Karpas-422 (cell line): ENCODE data around the gene NCKAP1. TPM values are rescaled to one million over a fixed set of nuclear protein-coding genes. Genes with fewer than 3 reads are reported as not detected.
"Not testable (repeated sequence)": the region's sequence is repeated elsewhere in the genome, so short reads cannot be mapped to it uniquely, and the experiment has no call there.

Experiments
- DNase-seq: peaks from one replicate; pipeline ENCODE4 v3.0.0-alpha.2; 2015
- H2AFZ ChIP-seq: fragments of 200-600 bp; sonication (generic); 2 replicates; pipeline ENCODE4 v1.6.1; 2014; ENCODE audit warnings: antibody characterized with exemption, low read length, mixed read lengths
- H3K27ac ChIP-seq: fragments of 200-600 bp; sonication (generic); 2 replicates; pipeline ENCODE4 v1.5.1; 2014; ENCODE audit warnings: mild to moderate bottlenecking, low read length, moderate library complexity
- H3K27me3 ChIP-seq: fragments of 200-600 bp; sonication (generic); 2 replicates; pipeline ENCODE4 v1.6.1; 2014; ENCODE audit warnings: low read length, mixed read lengths
- H3K36me3 ChIP-seq: fragments of 200-600 bp; sonication (generic); 2 replicates; pipeline ENCODE4 v1.6.1; 2014; ENCODE audit warnings: low read length, mixed read lengths; ENCODE audit not compliant: insufficient read depth
- H3K4me1 ChIP-seq: fragments of 200-600 bp; sonication (generic); 2 replicates; pipeline ENCODE4 v1.6.1; 2014; ENCODE audit warnings: mild to moderate bottlenecking, low read length, mixed read lengths
- H3K4me2 ChIP-seq: fragments of 200-600 bp; sonication (generic); 2 replicates; pipeline ENCODE4 v1.6.1; 2014; ENCODE audit warnings: low read length, low read depth, mild to moderate bottlenecking; ENCODE audit not compliant: poor library complexity, severe bottlenecking
- H3K4me3 ChIP-seq: fragments of 200-600 bp; sonication (generic); 2 replicates; pipeline ENCODE4 v1.5.1; 2014; ENCODE audit warnings: mild to moderate bottlenecking, antibody characterized with exemption, low read length, mixed read lengths
- H3K79me2 ChIP-seq: fragments of 200-600 bp; sonication (generic); 2 replicates; pipeline ENCODE4 v1.6.1; 2014; ENCODE audit warnings: mild to moderate bottlenecking, low read length, mixed read lengths
- H3K9ac ChIP-seq: fragments of 200-600 bp; sonication (generic); 2 replicates; pipeline ENCODE4 v1.6.0; 2014; ENCODE audit warnings: low read length
- H3K9me2 ChIP-seq: fragments of 200-600 bp; sonication (generic), shearing (Covaris generic); replicated peaks from 2 replicates; pipeline ENCODE4 v1.6.0; 2014; ENCODE audit warnings: mild to moderate bottlenecking, low read length, moderate library complexity; ENCODE audit not compliant: insufficient read depth
- H3K9me3 ChIP-seq: fragments of 300-700, 200-600 bp; sonication (generic); 2 replicates; pipeline ENCODE4 v1.6.1; 2014; ENCODE audit warnings: low read length, mixed read lengths
- H4K20me1 ChIP-seq: fragments of 200-600 bp; sonication (generic); 2 replicates; pipeline ENCODE4 v1.6.1; 2014; ENCODE audit warnings: mild to moderate bottlenecking, antibody characterized with exemption, low read length, low read depth; ENCODE audit not compliant: insufficient read depth
- total RNA-seq: library from RNA; depleted of rRNA; stranded (reverse); fragments of >200 nt; shearing (Covaris generic); gene quantifications from 2 replicates; pipeline ENCODE4 v1.2.3, GENCODE V29; 2014; ENCODE audit warnings: low replicate concordance

The NCKAP1 gene
- total RNA-seq, 1 experiment from 2014 or later = not detected

- H3K27me3 ChIP-seq = no peaks in the 10 kb centered on the region
- no peaks in the 10 kb centered on the region for H4K20me1 ChIP-seq
- H3K27ac ChIP-seq = no peak overlapping the region
- DNase-seq = no peak
- no peaks in the 10 kb centered on the region for H3K9me3 ChIP-seq
- no peak overlapping the region for H2AFZ ChIP-seq
- no peak overlapping the region for H3K4me3 ChIP-seq
- H3K36me3 ChIP-seq = no peaks in the 10 kb centered on the region
- H3K4me2 ChIP-seq = no peak overlapping the region
- no peak overlapping the region for H3K9ac ChIP-seq
- H3K9me2 ChIP-seq = no peaks in the 10 kb centered on the region
- H3K4me1 ChIP-seq = no peaks in the 10 kb centered on the region
- H3K79me2 ChIP-seq = no peaks in the 10 kb centered on the region
Observed at GRCh38 chr2:182977463-182977862, 60.8 kb downstream of the NCKAP1 start.

- Histone ChIP-seq H3K27ac (no peak overlapping the region), H4K20me1 (no peaks in the 10 kb centered on the region), H3K36me3 (no peaks in the 10 kb centered on the region), H3K4me3 (no peak overlapping the region), H3K27me3 (no peaks in the 10 kb centered on the region), H3K4me2 (no peak overlapping the region), H3K9me2 (no peaks in the 10 kb centered on the region), H3K9ac (no peak overlapping the region), H3K79me2 (no peaks in the 10 kb centered on the region), H2AFZ (no peak overlapping the region), H3K9me3 (no peaks in the 10 kb centered on the region), H3K4me1 (peaks cover 9% of the 10 kb centered on the region)
- DNase-seq = no peak
Observed at GRCh38 chr2:182973441-182974352, 64.6 kb downstream of the NCKAP1 start.

DNA sequence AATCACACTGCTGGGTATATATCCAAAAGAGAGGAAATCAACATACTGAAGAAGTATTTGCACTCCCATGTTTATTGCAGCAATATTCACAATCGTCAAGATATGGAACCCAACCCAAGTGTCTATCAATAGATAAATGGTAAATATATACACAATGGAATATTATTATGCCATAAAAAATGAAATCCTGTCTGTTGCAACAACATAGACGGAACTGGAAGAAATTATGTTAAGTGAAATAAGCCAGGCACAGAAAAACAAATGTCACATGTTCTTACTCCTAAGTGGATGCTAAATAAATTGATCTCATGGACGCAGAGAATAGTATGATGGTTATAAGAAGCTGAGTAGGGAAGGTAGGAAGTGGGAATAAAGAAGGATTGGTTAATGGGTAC is 65.7 kb downstream of the NCKAP1 start:
- Histone ChIP-seq H2AFZ (no peak overlapping the region), H3K27ac (no peak overlapping the region), H3K79me2 (no peaks in the 10 kb centered on the region), H4K20me1 (no peaks in the 10 kb centered on the region), H3K27me3 (no peaks in the 10 kb centered on the region), H3K36me3 (no peaks in the 10 kb centered on the region), H3K4me1 (peaks cover 9% of the 10 kb centered on the region), H3K4me2 (no peak overlapping the region), H3K9ac (no peak overlapping the region), H3K9me3 (no peaks in the 10 kb centered on the region), H3K4me3 (no peak overlapping the region), H3K9me2 (no peaks in the 10 kb centered on the region)
- DNase-seq = no peak

GRCh38 chr2:182971820-182972547 is 66.3 kb downstream of the NCKAP1 start:
- H3K27me3 ChIP-seq = no peaks in the 10 kb centered on the region
- H3K4me2 ChIP-seq = no peak overlapping the region
- no peaks in the 10 kb centered on the region for H4K20me1 ChIP-seq
- H3K27ac ChIP-seq = no peak overlapping the region
- no peak overlapping the region for H3K4me3 ChIP-seq
- no peak overlapping the region for H3K9ac ChIP-seq
- H3K36me3 ChIP-seq = no peaks in the 10 kb centered on the region
- H3K4me1 ChIP-seq = peaks cover 9% of the 10 kb centered on the region
- no peak overlapping the region for H2AFZ ChIP-seq
- H3K79me2 ChIP-seq = no peaks in the 10 kb centered on the region
- H3K9me2 ChIP-seq = no peaks in the 10 kb centered on the region
- H3K9me3 ChIP-seq = no peaks in the 10 kb centered on the region
- no peak for DNase-seq

DNA sequence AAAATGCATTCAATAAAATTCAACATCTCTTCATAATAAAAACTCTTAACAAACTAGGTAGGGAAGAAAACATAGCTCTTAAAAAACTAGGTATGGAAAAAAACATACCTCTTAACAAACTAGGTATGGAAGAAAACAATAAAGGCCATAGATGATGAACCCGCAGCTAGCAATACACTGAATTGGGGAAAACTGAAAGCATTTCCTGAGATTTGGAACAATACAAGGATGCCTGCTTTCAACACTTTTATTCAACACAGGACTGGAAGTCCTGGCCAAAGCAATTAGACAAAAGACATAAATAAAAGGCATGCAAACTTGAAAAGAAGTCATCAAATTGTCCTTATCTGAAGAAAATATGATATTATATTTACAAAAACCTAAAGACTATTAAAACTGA is 67.8 kb downstream of the NCKAP1 start:
- Histone ChIP-seq H3K27me3 (no peaks in the 10 kb centered on the region), H3K4me3 (no peak overlapping the region), H3K36me3 (no peaks in the 10 kb centered on the region), H2AFZ (no peak overlapping the region), H3K9me2 (no peaks in the 10 kb centered on the region), H3K9me3 (no peaks in the 10 kb centered on the region), H3K27ac (no peak overlapping the region), H3K4me2 (no peak overlapping the region), H3K9ac (no peak overlapping the region), H4K20me1 (no peaks in the 10 kb centered on the region), H3K79me2 (no peaks in the 10 kb centered on the region), H3K4me1 (peaks cover 9% of the 10 kb centered on the region)
- no peak for DNase-seq

DNA sequence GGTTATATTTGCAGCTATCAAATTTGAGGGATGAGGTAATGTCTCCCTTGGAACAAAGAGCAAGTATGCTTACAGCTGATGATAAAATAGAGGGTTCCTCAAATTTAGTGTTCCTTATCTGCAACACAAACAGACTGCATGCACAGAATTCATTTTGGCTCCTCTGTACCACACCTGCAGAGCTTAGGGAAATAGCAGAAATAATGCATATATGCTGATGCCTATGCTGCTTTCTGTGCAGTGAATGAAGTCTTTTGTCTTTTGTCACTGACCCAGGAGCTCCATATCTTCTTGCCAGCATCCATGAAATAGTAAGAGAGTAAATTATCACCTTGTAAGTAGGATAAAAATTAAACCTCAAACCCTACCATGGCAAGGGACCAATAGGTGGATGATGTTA is 69.8 kb downstream of the NCKAP1 start:
- H3K36me3 ChIP-seq = no peaks in the 10 kb centered on the region
- no peaks in the 10 kb centered on the region for H3K9me3 ChIP-seq
- no peak overlapping the region for H2AFZ ChIP-seq
- H3K27me3 ChIP-seq = no peaks in the 10 kb centered on the region
- H3K79me2 ChIP-seq = no peaks in the 10 kb centered on the region
- no peak overlapping the region for H3K4me2 ChIP-seq
- no peak overlapping the region for H3K9ac ChIP-seq
- no peaks in the 10 kb centered on the region for H3K9me2 ChIP-seq
- peaks cover 9% of the 10 kb centered on the region for H3K4me1 ChIP-seq
- H3K27ac ChIP-seq = no peak overlapping the region
- no peak for DNase-seq
- no peak overlapping the region for H3K4me3 ChIP-seq
- H4K20me1 ChIP-seq = no peaks in the 10 kb centered on the region

GRCh38 chr2:182966356-182966755 is 71.9 kb downstream of the NCKAP1 start:
- H3K36me3 ChIP-seq, H4K20me1 ChIP-seq, H3K9ac ChIP-seq: not testable (repeated sequence)

DNA sequence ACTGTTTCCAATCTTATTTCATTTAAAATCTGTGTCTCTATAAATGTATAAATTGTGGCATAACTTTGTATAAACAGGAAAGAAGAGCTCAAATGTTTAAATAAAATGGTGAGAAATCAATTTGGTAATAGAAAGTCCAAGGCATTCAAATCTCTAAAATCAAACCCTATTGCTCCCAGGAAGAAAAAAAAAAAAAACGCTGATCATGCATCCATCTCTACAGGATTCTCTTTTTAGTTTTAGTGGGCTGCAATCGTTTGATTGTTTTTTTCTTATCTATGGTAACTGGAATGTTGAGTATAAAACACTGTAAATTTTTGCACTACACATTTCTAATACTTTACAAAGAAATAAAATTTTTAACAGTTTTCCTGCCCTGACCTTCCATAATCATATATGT is 75.6 kb downstream of the NCKAP1 start:
- H3K9ac ChIP-seq = no peak overlapping the region
- no peak overlapping the region for H3K4me2 ChIP-seq
- H2AFZ ChIP-seq = no peak overlapping the region
- H4K20me1 ChIP-seq = no peaks in the 10 kb centered on the region
- no peaks in the 10 kb centered on the region for H3K9me3 ChIP-seq
- no peaks in the 10 kb centered on the region for H3K4me1 ChIP-seq
- H3K79me2 ChIP-seq = no peaks in the 10 kb centered on the region
- H3K4me3 ChIP-seq = no peak overlapping the region
- no peak for DNase-seq
- no peak overlapping the region for H3K27ac ChIP-seq
- no peaks in the 10 kb centered on the region for H3K27me3 ChIP-seq
- no peaks in the 10 kb centered on the region for H3K36me3 ChIP-seq
- H3K9me2 ChIP-seq = no peaks in the 10 kb centered on the region

More at GRCh38 chr2:182966356-182966755, 71.9 kb downstream of the NCKAP1 start:
- H3K27me3 ChIP-seq, H3K79me2 ChIP-seq, H3K27ac ChIP-seq, H3K9me2 ChIP-seq, H3K4me3 ChIP-seq, H2AFZ ChIP-seq, H3K9me3 ChIP-seq, H3K4me2 ChIP-seq, H3K4me1 ChIP-seq, DNase-seq: not testable (repeated sequence)
